ENCODE measurements around the gene GALNT12.

Gene GALNT12

GRCh38 chr9:98877311-98877710 lies 69.8 kb downstream of the GALNT12 start:
- Histone ChIP-seq H3K9me2 (ENCODE audit: low read depth, low read length) (no peaks in the 10 kb centered on the region), H2AFZ (ENCODE audit: low read length) (no peak overlapping the region), H3K79me2 (ENCODE audit: insufficient read depth, low read length) (no peaks in the 10 kb centered on the region), H3K9ac (ENCODE audit: low read length) (no peak overlapping the region), H4K20me1 (ENCODE audit: insufficient read depth, low read length) (no peaks in the 10 kb centered on the region), H3K27ac (ENCODE audit: low read depth, low read length, poor library complexity, severe bottlenecking) (no peak overlapping the region), H3K4me2 (ENCODE audit: low read length) (no peak overlapping the region), H3K4me3 (ENCODE audit: low read depth, low read length, poor library complexity, severe bottlenecking) (no peak overlapping the region), H3K36me3 (ENCODE audit: insufficient read depth, low read length) (no peaks in the 10 kb centered on the region; the same call in 1 of the 2 replicates), H3F3A (ENCODE audit: insufficient read depth, low read length) (no peaks in the 10 kb centered on the region), H3K9me3 (ENCODE audit: low read length) (no peaks in the 10 kb centered on the region), H3K27me3 (ENCODE audit: insufficient read depth, low read length) (peaks cover 10% of the 10 kb centered on the region; the same call in 1 of the 2 replicates), H3K4me1 (ENCODE audit: insufficient read depth, low read length, severe bottlenecking) (no peaks in the 10 kb centered on the region)
- TF ChIP-seq CTCF (IDR thresholded peaks at IDR 0.05; ENCODE audit: low read length) (no peak), EZH2 (IDR thresholded peaks at IDR 0.05; ENCODE audit: borderline replicate concordance, low read length) (no peak)

GRCh38 chr9:98879094-98879962 lies 71.9 kb downstream of the GALNT12 start:
- H4K20me1 ChIP-seq (ENCODE audit: insufficient read depth, low read length): no peaks in the 10 kb centered on the region
- no peaks in the 10 kb centered on the region for H3K79me2 ChIP-seq (ENCODE audit: insufficient read depth, low read length)
- no peak overlapping the region for H3K4me3 ChIP-seq (ENCODE audit: low read depth, low read length, poor library complexity, severe bottlenecking)
- peaks cover 15% of the 10 kb centered on the region; the same call in 1 of the 2 replicates for H3K27me3 ChIP-seq (ENCODE audit: insufficient read depth, low read length)
- no peak overlapping the region for H3K27ac ChIP-seq (ENCODE audit: low read depth, low read length, poor library complexity, severe bottlenecking)
- no peak overlapping the region for H2AFZ ChIP-seq (ENCODE audit: low read length)
- no peaks in the 10 kb centered on the region for H3K9me2 ChIP-seq (ENCODE audit: low read depth, low read length)
- TF ChIP-seq EZH2 (IDR thresholded peaks at IDR 0.05; ENCODE audit: borderline replicate concordance, low read length) (no peak), CTCF (IDR thresholded peaks at IDR 0.05; ENCODE audit: low read length) (no peak)
- no peak overlapping the region for H3K4me2 ChIP-seq (ENCODE audit: low read length)
- no peaks in the 10 kb centered on the region; the same call in 1 of the 2 replicates for H3K36me3 ChIP-seq (ENCODE audit: insufficient read depth, low read length)
- H3F3A ChIP-seq (ENCODE audit: insufficient read depth, low read length): no peaks in the 10 kb centered on the region
- H3K4me1 ChIP-seq (ENCODE audit: insufficient read depth, low read length, severe bottlenecking): no peaks in the 10 kb centered on the region
- no peaks in the 10 kb centered on the region for H3K9me3 ChIP-seq (ENCODE audit: low read length)
- no peak overlapping the region for H3K9ac ChIP-seq (ENCODE audit: low read length)

GRCh38 chr9:98879963-98880310 lies 72.5 kb downstream of the GALNT12 start:
- no peak overlapping the region for H3K27ac ChIP-seq (ENCODE audit: low read depth, low read length, poor library complexity, severe bottlenecking)
- no peaks in the 10 kb centered on the region for H4K20me1 ChIP-seq (ENCODE audit: insufficient read depth, low read length)
- H3K4me3 ChIP-seq (ENCODE audit: low read depth, low read length, poor library complexity, severe bottlenecking): no peak overlapping the region
- H3K4me2 ChIP-seq (ENCODE audit: low read length): no peak overlapping the region
- H3K27me3 ChIP-seq (ENCODE audit: insufficient read depth, low read length): peaks cover 15% of the 10 kb centered on the region; the same call in 1 of the 2 replicates
- no peaks in the 10 kb centered on the region for H3K79me2 ChIP-seq (ENCODE audit: insufficient read depth, low read length)
- H3K9me3 ChIP-seq (ENCODE audit: low read length): no peaks in the 10 kb centered on the region
- H2AFZ ChIP-seq (ENCODE audit: low read length): no peak overlapping the region
- TF ChIP-seq EZH2 (IDR thresholded peaks at IDR 0.05; ENCODE audit: borderline replicate concordance, low read length) (no peak), CTCF (IDR thresholded peaks at IDR 0.05; ENCODE audit: low read length) (no peak)
- H3K36me3 ChIP-seq (ENCODE audit: insufficient read depth, low read length): no peaks in the 10 kb centered on the region; the same call in 1 of the 2 replicates
- no peaks in the 10 kb centered on the region for H3K4me1 ChIP-seq (ENCODE audit: insufficient read depth, low read length, severe bottlenecking)
- H3F3A ChIP-seq (ENCODE audit: insufficient read depth, low read length): no peaks in the 10 kb centered on the region
- H3K9me2 ChIP-seq (ENCODE audit: low read depth, low read length): no peaks in the 10 kb centered on the region
- no peak overlapping the region for H3K9ac ChIP-seq (ENCODE audit: low read length)
